ENCODE data around the gene PTPRT. TPM values are rescaled to one million over a fixed set of nuclear protein-coding genes. Genes with fewer than 3 reads are reported as not detected.

Gene PTPRT
- total RNA-seq, 1 donor from 2014 or later = not detected

GRCh38 chr20:43014206-43014605 is 175.5 kb downstream of the PTPRT start:
- no peak for TF ChIP-seq CTCF (IDR thresholded peaks at IDR 0.05)
- no peak for DNase-seq (ENCODE audit: low spot score)
- no peaks in the 10 kb centered on the region for H3K27me3 Mint-ChIP-seq (ENCODE audit: low read depth)
- no peaks in the 10 kb centered on the region for H3K4me1 Mint-ChIP-seq (ENCODE audit: low read depth)
- no peak overlapping the region for H3K27ac Mint-ChIP-seq (ENCODE audit: unreplicated experiment)
- no peaks in the 10 kb centered on the region for H3K36me3 Mint-ChIP-seq (ENCODE audit: low read depth)
- H3K9me3 Mint-ChIP-seq (ENCODE audit: low read depth) = peaks cover 20% of the 10 kb centered on the region
- no peak overlapping the region for H3K4me3 Mint-ChIP-seq (ENCODE audit: unreplicated experiment)

GRCh38 chr20:43011491-43011890 is 178.2 kb downstream of the PTPRT start:
- DNase-seq (ENCODE audit: low spot score) = no peak
- H3K27me3 Mint-ChIP-seq (ENCODE audit: low read depth) = no peaks in the 10 kb centered on the region
- no peaks in the 10 kb centered on the region for H3K36me3 Mint-ChIP-seq (ENCODE audit: low read depth)
- TF ChIP-seq CTCF (IDR thresholded peaks at IDR 0.05) = no peak
- H3K27ac Mint-ChIP-seq (ENCODE audit: unreplicated experiment) = no peak overlapping the region
- no peaks in the 10 kb centered on the region for H3K4me1 Mint-ChIP-seq (ENCODE audit: low read depth)
- peaks cover 20% of the 10 kb centered on the region for H3K9me3 Mint-ChIP-seq (ENCODE audit: low read depth)
- H3K4me3 Mint-ChIP-seq (ENCODE audit: unreplicated experiment) = no peak overlapping the region

GRCh38 chr20:43009532-43009931 is 180.2 kb downstream of the PTPRT start:
- no peaks in the 10 kb centered on the region for H3K36me3 Mint-ChIP-seq (ENCODE audit: low read depth)
- no peaks in the 10 kb centered on the region for H3K4me1 Mint-ChIP-seq (ENCODE audit: low read depth)
- peaks cover 20% of the 10 kb centered on the region for H3K9me3 Mint-ChIP-seq (ENCODE audit: low read depth)
- H3K4me3 Mint-ChIP-seq (ENCODE audit: unreplicated experiment) = no peak overlapping the region
- TF ChIP-seq CTCF (IDR thresholded peaks at IDR 0.05) = no peak
- no peaks in the 10 kb centered on the region for H3K27me3 Mint-ChIP-seq (ENCODE audit: low read depth)
- DNase-seq (ENCODE audit: low spot score) = no peak
- no peak overlapping the region for H3K27ac Mint-ChIP-seq (ENCODE audit: unreplicated experiment)

- Mint-ChIP-seq H3K9me3 (ENCODE audit: low read depth) (peaks cover 20% of the 10 kb centered on the region), H3K27me3 (ENCODE audit: low read depth) (no peaks in the 10 kb centered on the region), H3K4me1 (ENCODE audit: low read depth) (no peaks in the 10 kb centered on the region), H3K27ac (ENCODE audit: unreplicated experiment) (no peak overlapping the region), H3K36me3 (ENCODE audit: low read depth) (no peaks in the 10 kb centered on the region), H3K4me3 (ENCODE audit: unreplicated experiment) (no peak overlapping the region)
- TF ChIP-seq CTCF (IDR thresholded peaks at IDR 0.05) = no peak
- no peak for DNase-seq (ENCODE audit: low spot score)
These were observed 182.2 kb downstream of the PTPRT start for GRCh38 chr20:43007525-43007924.

- Mint-ChIP-seq H3K4me3 (ENCODE audit: unreplicated experiment) (no peak overlapping the region), H3K36me3 (ENCODE audit: low read depth) (no peaks in the 10 kb centered on the region), H3K9me3 (ENCODE audit: low read depth) (peaks cover 16% of the 10 kb centered on the region), H3K4me1 (ENCODE audit: low read depth) (no peaks in the 10 kb centered on the region), H3K27ac (ENCODE audit: unreplicated experiment) (no peak overlapping the region), H3K27me3 (ENCODE audit: low read depth) (no peaks in the 10 kb centered on the region)
- no peak for DNase-seq (ENCODE audit: low spot score)
- TF ChIP-seq CTCF (IDR thresholded peaks at IDR 0.05) = no peak
These were observed 182.9 kb downstream of the PTPRT start for GRCh38 chr20:43006651-43007375.

Data from chondrocyte (in vitro differentiated cells).